ENCODE data around the gene PRLH.

The PRLH gene

DNA sequence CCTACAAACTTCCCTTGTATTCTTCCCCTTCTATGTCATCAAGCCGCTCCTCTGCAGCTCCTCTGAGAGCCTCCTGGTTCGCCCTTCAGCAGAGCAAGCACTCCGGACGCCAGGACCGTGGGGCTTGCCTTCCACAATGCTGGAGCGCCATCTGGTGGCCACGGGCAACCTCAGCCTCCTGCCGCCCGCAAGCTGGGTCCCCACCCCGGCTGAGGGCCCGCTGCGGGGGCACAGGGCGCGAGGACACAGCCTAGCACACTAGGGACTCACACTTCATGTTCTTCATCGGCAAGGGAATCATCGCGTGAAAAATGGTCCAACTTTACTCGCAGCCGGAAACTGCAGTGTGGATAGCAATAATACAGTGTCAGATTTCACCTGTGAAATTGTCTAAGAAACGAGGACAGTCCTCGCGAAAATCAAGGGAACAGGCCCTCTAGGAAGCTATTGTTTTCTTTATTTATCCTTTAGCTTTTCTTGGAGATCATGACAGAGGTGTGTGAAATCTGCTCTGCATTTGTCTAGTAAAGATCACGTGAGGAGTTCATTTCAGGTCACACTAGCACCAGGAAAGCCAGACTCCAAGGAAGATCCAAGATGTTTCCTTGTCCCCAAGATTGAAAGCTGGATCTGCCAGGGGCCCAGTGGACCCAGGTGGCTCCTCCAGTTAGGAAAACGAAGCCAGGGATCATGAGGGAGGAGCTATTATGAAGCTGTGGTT, 5.8 kb downstream of the PRLH start:
- ChIA-PET CTCF (interaction anchor here (0.5 to 6.5 kb wide), 85 partner anchors 9 to 1257 kb away, joined by 3 to 256 read pairs (median 4); partner anchors contain the start of genes COPS8 and RAB17), POLR2A (interaction anchor here (0.9 to 1.0 kb wide), 2 partner anchors 60 to 97 kb away, joined by 3 to 6 read pairs; no protein-coding TSS in a partner anchor)
- Histone ChIP-seq H3K9me3 (ENCODE audit: control insufficient read depth, insufficient read depth, low read depth, low read length) (no peaks in the 10 kb centered on the region), H3K36me3 (ENCODE audit: control insufficient read depth in 2 of 2, insufficient read depth in 1 of 2, low read length in 2 of 2) (no peaks in the 10 kb centered on the region), H3K27ac (ENCODE audit: extremely low read depth, low read depth, low read length) (no peak overlapping the region), H3K4me1 (ENCODE audit: control insufficient read depth, insufficient read depth, low read length) (0 out of 2 replicates have a peak, but pooled peaks cover 3% of the 10 kb centered on the region), H3K4me3 (ENCODE audit: low read depth, low read length) (no peak overlapping the region)
- TF ChIP-seq, protein P1, sequence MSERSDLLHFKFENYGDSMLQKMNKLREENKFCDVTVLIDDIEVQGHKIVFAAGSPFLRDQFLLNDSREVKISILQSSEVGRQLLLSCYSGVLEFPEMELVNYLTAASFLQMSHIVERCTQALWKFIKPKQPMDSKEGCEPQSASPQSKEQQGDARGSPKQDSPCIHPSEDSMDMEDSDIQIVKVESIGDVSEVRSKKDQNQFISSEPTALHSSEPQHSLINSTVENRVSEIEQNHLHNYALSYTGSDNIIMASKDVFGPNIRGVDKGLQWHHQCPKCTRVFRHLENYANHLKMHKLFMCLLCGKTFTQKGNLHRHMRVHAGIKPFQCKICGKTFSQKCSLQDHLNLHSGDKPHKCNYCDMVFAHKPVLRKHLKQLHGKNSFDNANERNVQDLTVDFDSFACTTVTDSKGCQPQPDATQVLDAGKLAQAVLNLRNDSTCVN (tag by site-specific recombination; optimal IDR thresholded peaks at IDR 0.05) = peak; percentile 17
- TF ChIP-seq, protein P2, sequence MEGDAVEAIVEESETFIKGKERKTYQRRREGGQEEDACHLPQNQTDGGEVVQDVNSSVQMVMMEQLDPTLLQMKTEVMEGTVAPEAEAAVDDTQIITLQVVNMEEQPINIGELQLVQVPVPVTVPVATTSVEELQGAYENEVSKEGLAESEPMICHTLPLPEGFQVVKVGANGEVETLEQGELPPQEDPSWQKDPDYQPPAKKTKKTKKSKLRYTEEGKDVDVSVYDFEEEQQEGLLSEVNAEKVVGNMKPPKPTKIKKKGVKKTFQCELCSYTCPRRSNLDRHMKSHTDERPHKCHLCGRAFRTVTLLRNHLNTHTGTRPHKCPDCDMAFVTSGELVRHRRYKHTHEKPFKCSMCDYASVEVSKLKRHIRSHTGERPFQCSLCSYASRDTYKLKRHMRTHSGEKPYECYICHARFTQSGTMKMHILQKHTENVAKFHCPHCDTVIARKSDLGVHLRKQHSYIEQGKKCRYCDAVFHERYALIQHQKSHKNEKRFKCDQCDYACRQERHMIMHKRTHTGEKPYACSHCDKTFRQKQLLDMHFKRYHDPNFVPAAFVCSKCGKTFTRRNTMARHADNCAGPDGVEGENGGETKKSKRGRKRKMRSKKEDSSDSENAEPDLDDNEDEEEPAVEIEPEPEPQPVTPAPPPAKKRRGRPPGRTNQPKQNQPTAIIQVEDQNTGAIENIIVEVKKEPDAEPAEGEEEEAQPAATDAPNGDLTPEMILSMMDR (tag by site-specific recombination; IDR thresholded peaks at IDR 0.05) = peak; percentile 99
- TF ChIP-seq ZNF184 (tag by site-specific recombination; IDR thresholded peaks at IDR 0.05) = no peak
- 0 out of 2 replicates have a peak, but pooled peaks have one; percentile 32 for TF ChIP-seq ZFP69B (tag by site-specific recombination; IDR thresholded peaks at IDR 0.05)
- TF ChIP-seq ZNF2 (tag by site-specific recombination; IDR thresholded peaks at IDR 0.05) = peak; percentile 80
- TF ChIP-seq ZNF530 (tag by site-specific recombination; IDR thresholded peaks at IDR 0.05; ENCODE audit: low read depth) = no peak
- TF ChIP-seq, protein P3, sequence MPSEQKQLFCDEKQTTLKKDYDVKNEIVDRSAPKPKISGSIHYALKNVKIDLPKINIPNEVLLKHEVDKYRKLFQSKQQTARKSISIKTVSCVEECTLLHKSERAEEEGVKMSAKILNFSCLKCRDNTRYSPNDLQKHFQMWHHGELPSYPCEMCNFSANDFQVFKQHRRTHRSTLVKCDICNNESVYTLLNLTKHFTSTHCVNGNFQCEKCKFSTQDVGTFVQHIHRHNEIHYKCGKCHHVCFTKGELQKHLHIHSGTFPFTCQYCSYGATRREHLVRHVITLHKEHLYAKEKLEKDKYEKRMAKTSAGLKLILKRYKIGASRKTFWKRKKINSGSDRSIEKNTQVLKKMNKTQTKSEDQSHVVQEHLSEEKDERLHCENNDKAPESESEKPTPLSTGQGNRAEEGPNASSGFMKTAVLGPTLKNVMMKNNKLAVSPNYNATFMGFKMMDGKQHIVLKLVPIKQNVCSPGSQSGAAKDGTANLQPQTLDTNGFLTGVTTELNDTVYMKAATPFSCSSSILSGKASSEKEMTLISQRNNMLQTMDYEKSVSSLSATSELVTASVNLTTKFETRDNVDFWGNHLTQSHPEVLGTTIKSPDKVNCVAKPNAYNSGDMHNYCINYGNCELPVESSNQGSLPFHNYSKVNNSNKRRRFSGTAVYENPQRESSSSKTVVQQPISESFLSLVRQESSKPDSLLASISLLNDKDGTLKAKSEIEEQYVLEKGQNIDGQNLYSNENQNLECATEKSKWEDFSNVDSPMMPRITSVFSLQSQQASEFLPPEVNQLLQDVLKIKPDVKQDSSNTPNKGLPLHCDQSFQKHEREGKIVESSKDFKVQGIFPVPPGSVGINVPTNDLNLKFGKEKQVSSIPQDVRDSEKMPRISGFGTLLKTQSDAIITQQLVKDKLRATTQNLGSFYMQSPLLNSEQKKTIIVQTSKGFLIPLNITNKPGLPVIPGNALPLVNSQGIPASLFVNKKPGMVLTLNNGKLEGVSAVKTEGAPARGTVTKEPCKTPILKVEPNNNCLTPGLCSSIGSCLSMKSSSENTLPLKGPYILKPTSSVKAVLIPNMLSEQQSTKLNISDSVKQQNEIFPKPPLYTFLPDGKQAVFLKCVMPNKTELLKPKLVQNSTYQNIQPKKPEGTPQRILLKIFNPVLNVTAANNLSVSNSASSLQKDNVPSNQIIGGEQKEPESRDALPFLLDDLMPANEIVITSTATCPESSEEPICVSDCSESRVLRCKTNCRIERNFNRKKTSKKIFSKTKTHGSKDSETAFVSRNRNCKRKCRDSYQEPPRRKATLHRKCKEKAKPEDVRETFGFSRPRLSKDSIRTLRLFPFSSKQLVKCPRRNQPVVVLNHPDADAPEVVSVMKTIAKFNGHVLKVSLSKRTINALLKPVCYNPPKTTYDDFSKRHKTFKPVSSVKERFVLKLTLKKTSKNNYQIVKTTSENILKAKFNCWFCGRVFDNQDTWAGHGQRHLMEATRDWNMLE (tag by site-specific recombination; conservative IDR thresholded peaks at IDR 0.05; ENCODE audit: low read depth) = no peak
- TF ChIP-seq ZSCAN30 (tag by site-specific recombination; IDR thresholded peaks at IDR 0.05) = 0 out of 2 replicates have a peak, but pooled peaks have one; percentile 31
- TF ChIP-seq, protein P4, sequence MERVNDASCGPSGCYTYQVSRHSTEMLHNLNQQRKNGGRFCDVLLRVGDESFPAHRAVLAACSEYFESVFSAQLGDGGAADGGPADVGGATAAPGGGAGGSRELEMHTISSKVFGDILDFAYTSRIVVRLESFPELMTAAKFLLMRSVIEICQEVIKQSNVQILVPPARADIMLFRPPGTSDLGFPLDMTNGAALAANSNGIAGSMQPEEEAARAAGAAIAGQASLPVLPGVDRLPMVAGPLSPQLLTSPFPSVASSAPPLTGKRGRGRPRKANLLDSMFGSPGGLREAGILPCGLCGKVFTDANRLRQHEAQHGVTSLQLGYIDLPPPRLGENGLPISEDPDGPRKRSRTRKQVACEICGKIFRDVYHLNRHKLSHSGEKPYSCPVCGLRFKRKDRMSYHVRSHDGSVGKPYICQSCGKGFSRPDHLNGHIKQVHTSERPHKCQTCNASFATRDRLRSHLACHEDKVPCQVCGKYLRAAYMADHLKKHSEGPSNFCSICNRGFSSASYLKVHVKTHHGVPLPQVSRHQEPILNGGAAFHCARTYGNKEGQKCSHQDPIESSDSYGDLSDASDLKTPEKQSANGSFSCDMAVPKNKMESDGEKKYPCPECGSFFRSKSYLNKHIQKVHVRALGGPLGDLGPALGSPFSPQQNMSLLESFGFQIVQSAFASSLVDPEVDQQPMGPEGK (tag by site-specific recombination; IDR thresholded peaks at IDR 0.05) = peak; percentile 51; the same call in 1 of the 2 replicates
- TF ChIP-seq SP7 (tag by site-specific recombination; IDR thresholded peaks at IDR 0.05) = peak; percentile 39; the same call in 1 of the 2 replicates
- peak; percentile 81 for TF ChIP-seq ZNF654 (tag by site-specific recombination; IDR thresholded peaks at IDR 0.05; ENCODE audit: low read depth)
- TF ChIP-seq ZNF610 (tag by site-specific recombination; IDR thresholded peaks at IDR 0.05; ENCODE audit: borderline replicate concordance) = 0 out of 2 replicates have a peak, but pooled peaks have one; percentile 45
- 0 out of 2 replicates have a peak, but pooled peaks have one; percentile 38 for TF ChIP-seq ZNF501 (tag by site-specific recombination; IDR thresholded peaks at IDR 0.05)
- 0 out of 2 replicates have a peak, but pooled peaks have one; percentile 38 for TF ChIP-seq ZBTB17 (tag by site-specific recombination; IDR thresholded peaks at IDR 0.05)
- TF ChIP-seq ZIC2 (tag by site-specific recombination; IDR thresholded peaks at IDR 0.05) = 0 out of 2 replicates have a peak, but pooled peaks have one; percentile 16
- TF ChIP-seq KLF8 (tag by site-specific recombination; IDR thresholded peaks at IDR 0.05) = no peak
- TF ChIP-seq EGR2 (tag by site-specific recombination; IDR thresholded peaks at IDR 0.05; ENCODE audit: low read depth) = no peak
- peak; percentile 47; the same call in 1 of the 2 replicates for TF ChIP-seq ZNF335 (tag by site-specific recombination; conservative IDR thresholded peaks at IDR 0.05)
- TF ChIP-seq, protein P5, sequence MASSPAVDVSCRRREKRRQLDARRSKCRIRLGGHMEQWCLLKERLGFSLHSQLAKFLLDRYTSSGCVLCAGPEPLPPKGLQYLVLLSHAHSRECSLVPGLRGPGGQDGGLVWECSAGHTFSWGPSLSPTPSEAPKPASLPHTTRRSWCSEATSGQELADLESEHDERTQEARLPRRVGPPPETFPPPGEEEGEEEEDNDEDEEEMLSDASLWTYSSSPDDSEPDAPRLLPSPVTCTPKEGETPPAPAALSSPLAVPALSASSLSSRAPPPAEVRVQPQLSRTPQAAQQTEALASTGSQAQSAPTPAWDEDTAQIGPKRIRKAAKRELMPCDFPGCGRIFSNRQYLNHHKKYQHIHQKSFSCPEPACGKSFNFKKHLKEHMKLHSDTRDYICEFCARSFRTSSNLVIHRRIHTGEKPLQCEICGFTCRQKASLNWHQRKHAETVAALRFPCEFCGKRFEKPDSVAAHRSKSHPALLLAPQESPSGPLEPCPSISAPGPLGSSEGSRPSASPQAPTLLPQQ (tag by site-specific recombination; IDR thresholded peaks at IDR 0.05) = peak; percentile 57
- TF ChIP-seq, protein P6, sequence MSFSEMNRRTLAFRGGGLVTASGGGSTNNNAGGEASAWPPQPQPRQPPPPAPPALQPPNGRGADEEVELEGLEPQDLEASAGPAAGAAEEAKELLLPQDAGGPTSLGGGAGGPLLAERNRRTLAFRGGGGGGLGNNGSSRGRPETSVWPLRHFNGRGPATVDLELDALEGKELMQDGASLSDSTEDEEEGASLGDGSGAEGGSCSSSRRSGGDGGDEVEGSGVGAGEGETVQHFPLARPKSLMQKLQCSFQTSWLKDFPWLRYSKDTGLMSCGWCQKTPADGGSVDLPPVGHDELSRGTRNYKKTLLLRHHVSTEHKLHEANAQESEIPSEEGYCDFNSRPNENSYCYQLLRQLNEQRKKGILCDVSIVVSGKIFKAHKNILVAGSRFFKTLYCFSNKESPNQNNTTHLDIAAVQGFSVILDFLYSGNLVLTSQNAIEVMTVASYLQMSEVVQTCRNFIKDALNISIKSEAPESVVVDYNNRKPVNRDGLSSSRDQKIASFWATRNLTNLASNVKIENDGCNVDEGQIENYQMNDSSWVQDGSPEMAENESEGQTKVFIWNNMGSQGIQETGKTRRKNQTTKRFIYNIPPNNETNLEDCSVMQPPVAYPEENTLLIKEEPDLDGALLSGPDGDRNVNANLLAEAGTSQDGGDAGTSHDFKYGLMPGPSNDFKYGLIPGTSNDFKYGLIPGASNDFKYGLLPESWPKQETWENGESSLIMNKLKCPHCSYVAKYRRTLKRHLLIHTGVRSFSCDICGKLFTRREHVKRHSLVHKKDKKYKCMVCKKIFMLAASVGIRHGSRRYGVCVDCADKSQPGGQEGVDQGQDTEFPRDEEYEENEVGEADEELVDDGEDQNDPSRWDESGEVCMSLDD (tag by site-specific recombination; IDR thresholded peaks at IDR 0.05) = peak; percentile 24; the same call in 1 of the 2 replicates
- 0 out of 2 replicates have a peak, but pooled peaks have one; percentile 29 for TF ChIP-seq TRIM28 (IDR thresholded peaks at IDR 0.05; ENCODE audit: borderline replicate concordance, low read length)

Data from HEK293 (cell line).